DOHH2 (cell line): ENCODE data around the gene TPCN2.
A peak's percentile ranks its signal among the peaks of the same experiment; 100 is the strongest.

Experiments
- H3F3A ChIP-seq: fragments of 200-600 bp; sonication (generic), shearing (Covaris generic); 2 replicates; pipeline ENCODE4 v1.6.0; 2016; ENCODE audit warnings: antibody characterized with exemption, mild to moderate bottlenecking; ENCODE audit not compliant: control insufficient read depth, insufficient read depth
- H3K27ac ChIP-seq: fragments of 200-600 bp; sonication (generic); 2 replicates; pipeline ENCODE4 v1.5.1; 2014; ENCODE audit warnings: low read depth, mild to moderate bottlenecking, low read length, moderate library complexity
- H3K27me3 ChIP-seq: fragments of 200-600 bp; sonication (generic); 2 replicates; pipeline ENCODE4 v1.6.1; 2014; ENCODE audit warnings: mild to moderate bottlenecking, low read length, mixed read lengths; ENCODE audit not compliant: control insufficient read depth
- H3K36me3 ChIP-seq: fragments of 200-600 bp; sonication (generic); 2 replicates; pipeline ENCODE4 v1.6.1; 2014; ENCODE audit warnings: mild to moderate bottlenecking, low read length, moderate library complexity, mixed read lengths; ENCODE audit not compliant: control insufficient read depth
- H3K4me1 ChIP-seq: fragments of 200-600 bp; sonication (generic); 2 replicates; pipeline ENCODE4 v1.6.1; 2014; ENCODE audit warnings: mild to moderate bottlenecking, low read length, mixed read lengths; ENCODE audit not compliant: control insufficient read depth
- H3K4me2 ChIP-seq: fragments of 200-600 bp; sonication (generic); 2 replicates; pipeline ENCODE4 v1.6.0; 2014; ENCODE audit warnings: mild to moderate bottlenecking, low read length, moderate library complexity
- H3K4me3 ChIP-seq: fragments of 200-600 bp; sonication (generic); 2 replicates; pipeline ENCODE4 v1.5.1; 2014; ENCODE audit warnings: mild to moderate bottlenecking, low read length, mixed read lengths
- H3K79me2 ChIP-seq: fragments of 200-600 bp; sonication (generic); 2 replicates; pipeline ENCODE4 v1.6.1; 2014; ENCODE audit warnings: mild to moderate bottlenecking, low read length, mixed read lengths; ENCODE audit not compliant: control insufficient read depth
- H3K9me2 ChIP-seq: fragments of 200-600 bp; sonication (generic); replicated peaks from 2 replicates; pipeline ENCODE4 v1.6.1; 2014; ENCODE audit warnings: mild to moderate bottlenecking, low read length, mixed read lengths; ENCODE audit not compliant: control insufficient read depth
- H3K9me3 ChIP-seq: fragments of 200-600 bp; sonication (generic); 2 replicates; pipeline ENCODE4 v1.6.1; 2014; ENCODE audit warnings: antibody characterized with exemption, low read length, mixed read lengths; ENCODE audit not compliant: control insufficient read depth, insufficient read depth
- H4K20me1 ChIP-seq: fragments of 200-600 bp; sonication (generic); 2 replicates; pipeline ENCODE4 v1.6.0; 2014; ENCODE audit warnings: low read depth, mild to moderate bottlenecking, antibody characterized with exemption, low read length, moderate library complexity; ENCODE audit not compliant: control insufficient read depth, insufficient read depth
- CTCF ChIP-seq: fragments of 200-600 bp; sonication (generic); IDR thresholded peaks from one replicate; pipeline ENCODE4 v1.5.1; 2014; ENCODE audit warnings: antibody characterized with exemption, mild to moderate bottlenecking, low read depth, low read length; ENCODE audit not compliant: poor library complexity, severe bottlenecking
- EZH2phosphoT487 ChIP-seq: fragments of 200-600 bp; sonication (generic); IDR thresholded peaks from 2 replicates; pipeline ENCODE4 v1.6.1; 2017; ENCODE audit warnings: borderline replicate concordance, mild to moderate bottlenecking, antibody characterized with exemption, low read length, moderate library complexity, mixed read lengths

Gene TPCN2

GRCh38 chr11:69044111-69045013, 4.4 kb upstream of the TPCN2 start:
- Histone ChIP-seq H3K4me1 (peaks cover 19% of the 10 kb centered on the region), H3F3A (no peaks in the 10 kb centered on the region; the same call in 1 of the 2 replicates), H3K27me3 (no peaks in the 10 kb centered on the region), H3K9me2 (no peaks in the 10 kb centered on the region), H4K20me1 (no peaks in the 10 kb centered on the region), H3K27ac (no peak overlapping the region), H3K79me2 (peaks cover 6% of the 10 kb centered on the region), H3K9me3 (no peaks in the 10 kb centered on the region), H3K4me3 (no peak overlapping the region), H3K4me2 (no peak overlapping the region), H3K36me3 (no peaks in the 10 kb centered on the region)
- TF ChIP-seq CTCF (peak; percentile 75), EZH2phosphoT487 (no peak)

GRCh38 chr11:69048031-69048693, 570 bp upstream of the TPCN2 start:
- peaks cover 54% of the 10 kb centered on the region for H3K4me1 ChIP-seq

GRCh38 chr11:69049490-69049867, 747 bp downstream of the TPCN2 start:
- peaks cover 63% of the 10 kb centered on the region for H3K4me1 ChIP-seq
- peak overlapping the region; percentile 27 for H3K27ac ChIP-seq
- peaks cover 56% of the 10 kb centered on the region for H3K79me2 ChIP-seq
- H3K27me3 ChIP-seq: no peaks in the 10 kb centered on the region
- no peaks in the 10 kb centered on the region for H3K9me3 ChIP-seq
- peaks cover 5% of the 10 kb centered on the region; the same call in 1 of the 2 replicates for H3F3A ChIP-seq
- TF ChIP-seq EZH2phosphoT487 (no peak), CTCF (no peak)
- H3K9me2 ChIP-seq: no peaks in the 10 kb centered on the region
- H3K4me3 ChIP-seq: peak overlapping the region; percentile 73
- peak overlapping the region; percentile 52 for H3K4me2 ChIP-seq
- no peaks in the 10 kb centered on the region for H4K20me1 ChIP-seq
- peaks cover 11% of the 10 kb centered on the region for H3K36me3 ChIP-seq

More at GRCh38 chr11:69048031-69048693, 570 bp upstream of the TPCN2 start:
- Histone ChIP-seq H3K36me3 (peaks cover 4% of the 10 kb centered on the region; the same call in 1 of the 2 replicates), H3K27me3 (no peaks in the 10 kb centered on the region), H3K27ac (peak overlapping the region; percentile 13; the same call in 1 of the 2 replicates), H3K4me3 (peak overlapping the region; percentile 57), H3K4me2 (peak overlapping the region; percentile 83), H3K9me3 (no peaks in the 10 kb centered on the region), H3F3A (peaks cover 5% of the 10 kb centered on the region; the same call in 1 of the 2 replicates), H3K79me2 (peaks cover 43% of the 10 kb centered on the region), H3K9me2 (no peaks in the 10 kb centered on the region), H4K20me1 (no peaks in the 10 kb centered on the region)
- no peak for TF ChIP-seq CTCF
- TF ChIP-seq EZH2phosphoT487: no peak
